ENCODE results near the gene LIX1L. TPM values are rescaled to one million over a fixed set of nuclear protein-coding genes. Genes with fewer than 3 reads are reported as not detected.
"Not testable (repeated sequence)": the region's sequence is repeated elsewhere in the genome, so short reads cannot be mapped to it uniquely, and the experiment has no call there.

The LIX1L gene
- polyA plus RNA-seq, 1 donor: 12.0 TPM

- no peak overlapping the region for H3K27ac ChIP-seq (ENCODE audit: low read length)
- peaks cover 4% of the 10 kb centered on the region for H3K4me1 ChIP-seq (ENCODE audit: control insufficient read depth, insufficient read depth, low read length)
- no peak overlapping the region for H3K4me3 ChIP-seq (ENCODE audit: low read length)
- no peak for DNase-seq
- H3K9me3 ChIP-seq (ENCODE audit: control insufficient read depth, low read depth, low read length): no peaks in the 10 kb centered on the region
- no peaks in the 10 kb centered on the region for H3K27me3 ChIP-seq (ENCODE audit: control insufficient read depth, insufficient read depth, low read length)
- H3K36me3 ChIP-seq (ENCODE audit: control insufficient read depth, insufficient read depth, low read length): peaks cover 4% of the 10 kb centered on the region
Observed at GRCh38 chr1:145935708-145936107, 22.1 kb downstream of the LIX1L start.

GRCh38 chr1:145932522-145933009 lies 25.3 kb downstream of the LIX1L start:
- H3K4me1 ChIP-seq (ENCODE audit: control insufficient read depth, insufficient read depth, low read length); H3K27me3 ChIP-seq (ENCODE audit: control insufficient read depth, insufficient read depth, low read length); H3K4me3 ChIP-seq (ENCODE audit: low read length); H3K9me3 ChIP-seq (ENCODE audit: control insufficient read depth, low read depth, low read length); DNase-seq; H3K36me3 ChIP-seq (ENCODE audit: control insufficient read depth, insufficient read depth, low read length); H3K27ac ChIP-seq (ENCODE audit: low read length): not testable (repeated sequence)
- no CpG with 5 or more reads among the region's 9 CpGs for WGBS (ENCODE audit: insufficient coverage, low lambda C conversion rate)

GRCh38 chr1:145927916-145928643 lies 29.7 kb downstream of the LIX1L start:
- no peak for DNase-seq
- no peaks in the 10 kb centered on the region for H3K27me3 ChIP-seq (ENCODE audit: control insufficient read depth, insufficient read depth, low read length)
- H3K4me3 ChIP-seq (ENCODE audit: low read length): peak overlapping the region; percentile 87
- H3K4me1 ChIP-seq (ENCODE audit: control insufficient read depth, insufficient read depth, low read length): peaks cover 2% of the 10 kb centered on the region
- H3K36me3 ChIP-seq (ENCODE audit: control insufficient read depth, insufficient read depth, low read length): peaks cover 11% of the 10 kb centered on the region
- H3K9me3 ChIP-seq (ENCODE audit: control insufficient read depth, low read depth, low read length): no peaks in the 10 kb centered on the region
- peak overlapping the region; percentile 79 for H3K27ac ChIP-seq (ENCODE audit: low read length)
- 60% methylated on average over 2 of the region's 20 CpGs for WGBS (ENCODE audit: insufficient coverage, low lambda C conversion rate)

- peak within 1 kb of the TSS; percentile 79 for H3K27ac ChIP-seq (ENCODE audit: low read length)
- peak within 1 kb of the TSS; percentile 87 for H3K4me3 ChIP-seq (ENCODE audit: low read length)
- peaks cover 13% of the 10 kb centered on the region for H3K36me3 ChIP-seq (ENCODE audit: control insufficient read depth, insufficient read depth, low read length)
- no peaks in the 10 kb centered on the region for H3K27me3 ChIP-seq (ENCODE audit: control insufficient read depth, insufficient read depth, low read length)
- H3K4me1 ChIP-seq (ENCODE audit: control insufficient read depth, insufficient read depth, low read length): peaks cover 2% of the 10 kb centered on the region
- DNase-seq: peak; percentile 99
- no peaks in the 10 kb centered on the region for H3K9me3 ChIP-seq (ENCODE audit: control insufficient read depth, low read depth, low read length)
- no CpG with 5 or more reads among the region's 41 CpGs for WGBS (ENCODE audit: insufficient coverage, low lambda C conversion rate)
Observed at GRCh38 chr1:145927063-145927886, 30.5 kb downstream of the LIX1L start, which contains the start of gene RBM8A. Gene RBM8A, minus strand, starts transcription at chr1:145927484. Its CDS starts 58 bp downstream, at chr1:145927426.

- Histone ChIP-seq H3K9me3 (ENCODE audit: control insufficient read depth, low read depth, low read length) (no peaks in the 10 kb centered on the region), H3K36me3 (ENCODE audit: control insufficient read depth, insufficient read depth, low read length) (peaks cover 13% of the 10 kb centered on the region), H3K4me3 (ENCODE audit: low read length) (peak overlapping the region; percentile 87), H3K4me1 (ENCODE audit: control insufficient read depth, insufficient read depth, low read length) (peaks cover 2% of the 10 kb centered on the region), H3K27me3 (ENCODE audit: control insufficient read depth, insufficient read depth, low read length) (no peaks in the 10 kb centered on the region), H3K27ac (ENCODE audit: low read length) (peak overlapping the region; percentile 79)
- no peak for DNase-seq
- 0% methylated on average over 4 of the region's 19 CpGs for WGBS (ENCODE audit: insufficient coverage, low lambda C conversion rate)
Observed at GRCh38 chr1:145926686-145927062, 31.1 kb downstream of the LIX1L start.

- no peaks in the 10 kb centered on the region for H3K27me3 ChIP-seq (ENCODE audit: control insufficient read depth, insufficient read depth, low read length)
- H3K27ac ChIP-seq (ENCODE audit: low read length): no peak overlapping the region
- DNase-seq: no peak
- H3K36me3 ChIP-seq (ENCODE audit: control insufficient read depth, insufficient read depth, low read length): peaks cover 13% of the 10 kb centered on the region
- 100% methylated on average over 2 of the region's 2 CpGs for WGBS (ENCODE audit: insufficient coverage, low lambda C conversion rate)
- H3K4me1 ChIP-seq (ENCODE audit: control insufficient read depth, insufficient read depth, low read length): peaks cover 9% of the 10 kb centered on the region
- no peaks in the 10 kb centered on the region for H3K9me3 ChIP-seq (ENCODE audit: control insufficient read depth, low read depth, low read length)
- no peak overlapping the region for H3K4me3 ChIP-seq (ENCODE audit: low read length)
Observed at GRCh38 chr1:145922266-145922665, 35.6 kb downstream of the LIX1L start.

- not testable (repeated sequence) for H3K9me3 ChIP-seq (ENCODE audit: control insufficient read depth, low read depth, low read length); H3K27ac ChIP-seq (ENCODE audit: low read length); H3K4me3 ChIP-seq (ENCODE audit: low read length); H3K27me3 ChIP-seq (ENCODE audit: control insufficient read depth, insufficient read depth, low read length); H3K4me1 ChIP-seq (ENCODE audit: control insufficient read depth, insufficient read depth, low read length); DNase-seq
- WGBS (ENCODE audit: insufficient coverage, low lambda C conversion rate): no CpG with 5 or more reads among the region's 4 CpGs
- H3K36me3 ChIP-seq (ENCODE audit: control insufficient read depth, insufficient read depth, low read length): peaks cover 13% of the 10 kb centered on the region
Observed at GRCh38 chr1:145920297-145920696, 37.5 kb downstream of the LIX1L start.

- H3K4me1 ChIP-seq (ENCODE audit: control insufficient read depth, insufficient read depth, low read length): peaks cover 9% of the 10 kb centered on the region
- H3K27ac ChIP-seq (ENCODE audit: low read length): peak overlapping the region; percentile 91
- no CpG with 5 or more reads among the region's 33 CpGs for WGBS (ENCODE audit: insufficient coverage, low lambda C conversion rate)
- H3K27me3 ChIP-seq (ENCODE audit: control insufficient read depth, insufficient read depth, low read length): no peaks in the 10 kb centered on the region
- peaks cover 13% of the 10 kb centered on the region for H3K36me3 ChIP-seq (ENCODE audit: control insufficient read depth, insufficient read depth, low read length)
- H3K4me3 ChIP-seq (ENCODE audit: low read length): peak overlapping the region; percentile 88
- DNase-seq: peak; percentile 29 to 67
- no peaks in the 10 kb centered on the region for H3K9me3 ChIP-seq (ENCODE audit: control insufficient read depth, low read depth, low read length)
Observed at GRCh38 chr1:145918992-145919939, 38.6 kb downstream of the LIX1L start.

GRCh38 chr1:145918144-145918991 lies 39.4 kb downstream of the LIX1L start, which contains the start of gene PEX11B:
Gene PEX11B, minus strand, starts transcription at chr1:145918717. Its CDS starts 29 bp downstream, at chr1:145918688.
- no peaks in the 10 kb centered on the region for H3K9me3 ChIP-seq (ENCODE audit: control insufficient read depth, low read depth, low read length)
- H3K4me3 ChIP-seq (ENCODE audit: low read length): peak within 1 kb of the TSS; percentile 88
- peaks cover 9% of the 10 kb centered on the region for H3K4me1 ChIP-seq (ENCODE audit: control insufficient read depth, insufficient read depth, low read length)
- no CpG with 5 or more reads among the region's 51 CpGs for WGBS (ENCODE audit: insufficient coverage, low lambda C conversion rate)
- H3K36me3 ChIP-seq (ENCODE audit: control insufficient read depth, insufficient read depth, low read length): peaks cover 16% of the 10 kb centered on the region
- H3K27me3 ChIP-seq (ENCODE audit: control insufficient read depth, insufficient read depth, low read length): no peaks in the 10 kb centered on the region
- peak within 1 kb of the TSS; percentile 91 for H3K27ac ChIP-seq (ENCODE audit: low read length)
- peak; percentile 88 to 96 for DNase-seq

Measured in large intestine (tissue), 3 donors.